Epithelial cell of esophagus (primary cell): ENCODE measurements around the gene TTC24.
"Not testable (repeated sequence)": the region's sequence is repeated elsewhere in the genome, so short reads cannot be mapped to it uniquely, and the experiment has no call there.

ENCODE experiments used
- DNase-seq: peaks from one replicate; pipeline ENCODE4 v3.0.0; 2010; ENCODE audit warnings: low read depth
- H3K4me3 ChIP-seq: 2 replicates; pipeline ENCODE4 v1.5.1; 2011; ENCODE audit warnings: mild to moderate bottlenecking, low read length, control low read depth
- CTCF ChIP-seq: IDR thresholded peaks from 2 replicates; pipeline ENCODE4 v1.5.1; 2011; ENCODE audit warnings: low read depth, mild to moderate bottlenecking, low read length, control low read depth, inconsistent platforms; ENCODE audit not compliant: insufficient read depth; ENCODE audit errors: missing control alignments

TTC24 gene

GRCh38 chr1:156626079-156626438 is 46.5 kb downstream of the TTC24 start:
- DNase-seq: no peak
- no peak overlapping the region for H3K4me3 ChIP-seq
- no peak for TF ChIP-seq CTCF

- peak; percentile 62 for TF ChIP-seq CTCF
- H3K4me3 ChIP-seq: no peak overlapping the region
- DNase-seq: peak; percentile 51
Observed at GRCh38 chr1:156627313-156627880, 47.9 kb downstream of the TTC24 start.

DNA sequence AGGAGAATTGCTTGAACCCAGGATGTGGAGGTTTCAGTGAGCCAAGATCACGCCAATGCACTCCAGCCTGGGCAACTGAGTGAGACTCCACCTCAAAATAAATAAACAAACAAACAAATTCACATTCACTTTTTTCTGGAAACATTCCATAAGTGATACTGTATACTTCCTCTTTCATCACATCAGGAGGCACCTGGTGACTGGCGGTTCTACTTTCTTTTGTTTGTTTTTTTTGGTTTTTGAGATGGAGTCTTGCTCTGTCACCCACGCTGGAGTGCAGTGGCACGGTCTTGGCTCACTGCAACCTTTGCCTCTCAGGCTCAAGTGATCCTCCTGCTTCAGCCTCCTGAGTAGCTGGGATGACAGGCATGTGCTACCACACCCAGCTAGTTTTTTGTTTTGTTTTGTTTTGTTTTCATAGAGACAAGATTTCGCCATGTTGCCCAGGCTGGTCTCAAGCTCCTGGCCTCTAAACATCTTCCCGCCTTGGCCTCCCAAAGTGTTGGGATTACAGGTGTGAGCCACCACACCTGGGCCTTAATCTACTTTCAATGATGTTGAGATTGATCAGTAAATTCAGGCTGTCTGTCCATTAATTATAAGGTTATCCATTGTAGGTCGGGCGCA is 50.4 kb downstream of the TTC24 start:
- no peak for DNase-seq
- H3K4me3 ChIP-seq: no peak overlapping the region
- no peak for TF ChIP-seq CTCF

- not testable (repeated sequence) for DNase-seq, H3K4me3 ChIP-seq
Observed at GRCh38 chr1:156631152-156631551, 51.6 kb downstream of the TTC24 start.

- H3K4me3 ChIP-seq: no peak overlapping the region
- TF ChIP-seq CTCF: no peak
- no peak for DNase-seq
Observed at GRCh38 chr1:156632355-156632754, 52.8 kb downstream of the TTC24 start.
